ENCODE data around the gene HHATL. TPM values are rescaled to one million over a fixed set of nuclear protein-coding genes. Genes with fewer than 3 reads are reported as not detected.

HHATL gene
- total RNA-seq, 1 experiment from 2014 or later, result 0.92 TPM

DNA sequence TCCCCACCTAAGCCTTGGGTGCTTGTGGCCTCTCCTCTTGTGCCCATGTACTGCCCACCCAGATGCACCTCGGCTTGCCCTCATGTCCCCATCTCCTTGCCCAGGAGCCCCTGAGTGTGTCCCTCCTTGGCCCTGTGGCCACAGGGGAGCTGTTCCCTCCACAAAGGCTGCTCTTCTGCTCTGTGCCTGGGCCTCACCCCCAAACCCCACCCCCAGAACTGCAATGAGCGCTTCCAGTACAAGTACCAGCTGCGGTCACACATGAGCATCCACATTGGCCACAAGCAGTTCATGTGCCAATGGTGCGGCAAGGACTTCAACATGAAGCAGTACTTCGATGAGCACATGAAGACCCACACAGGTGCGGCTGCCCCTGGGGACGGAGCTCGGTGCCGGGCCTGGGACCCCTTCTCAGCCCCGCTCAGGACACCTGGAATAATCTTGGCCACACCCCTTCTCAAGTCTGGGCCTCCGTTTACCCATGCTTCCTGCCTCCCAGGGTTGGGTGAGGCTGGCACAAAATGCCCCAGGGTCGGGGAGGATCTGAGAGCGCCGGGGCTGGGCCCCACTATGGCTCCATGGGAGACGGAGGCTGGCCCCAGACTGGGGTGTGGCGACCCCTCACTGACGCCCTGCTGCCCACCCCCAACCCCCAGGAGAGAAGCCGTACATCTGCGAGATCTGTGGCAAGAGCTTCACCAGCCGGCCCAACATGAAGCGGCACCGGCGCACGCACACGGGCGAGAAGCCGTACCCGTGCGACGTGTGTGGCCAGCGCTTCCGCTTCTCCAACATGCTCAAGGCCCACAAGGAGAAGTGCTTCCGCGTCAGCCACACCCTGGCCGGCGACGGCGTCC, 38.8 kb downstream of the HHATL start:
- H3K4me3 Mint-ChIP-seq, result no peak overlapping the region
- peaks cover 12% of the 10 kb centered on the region for H3K4me1 Mint-ChIP-seq
- peaks cover under 1% of the 10 kb centered on the region for H3K27me3 Mint-ChIP-seq (ENCODE audit: low read depth)
- ChIA-PET CTCF (interaction anchor here (0.8 to 1.2 kb wide), 2 partner anchors 12 to 86 kb away, joined by 3 read pairs; no protein-coding TSS in a partner anchor), POLR2A (no interaction called here)
- H3K9me3 Mint-ChIP-seq, result peaks cover 4% of the 10 kb centered on the region
- no peaks in the 10 kb centered on the region; the same call in 1 of the 2 replicates for H3K36me3 Mint-ChIP-seq
- ATAC-seq (no peak), DNase-seq (ENCODE audit: low spot score) (no peak)
- H3K27ac Mint-ChIP-seq, result peak overlapping the region; percentile 45; the same call in 1 of the 2 replicates
- TF ChIP-seq GRHL2 (CRISPR knock-in tag; IDR thresholded peaks at IDR 0.05; ENCODE audit: insufficient replicate concordance, severe bottlenecking), result no peak
- no peak for TF ChIP-seq CREB1 (CRISPR knock-in tag; IDR thresholded peaks at IDR 0.05)
- no peak for TF ChIP-seq ZNF532 (CRISPR knock-in tag; IDR thresholded peaks at IDR 0.05; ENCODE audit: borderline replicate concordance)
- TF ChIP-seq, protein P1, sequence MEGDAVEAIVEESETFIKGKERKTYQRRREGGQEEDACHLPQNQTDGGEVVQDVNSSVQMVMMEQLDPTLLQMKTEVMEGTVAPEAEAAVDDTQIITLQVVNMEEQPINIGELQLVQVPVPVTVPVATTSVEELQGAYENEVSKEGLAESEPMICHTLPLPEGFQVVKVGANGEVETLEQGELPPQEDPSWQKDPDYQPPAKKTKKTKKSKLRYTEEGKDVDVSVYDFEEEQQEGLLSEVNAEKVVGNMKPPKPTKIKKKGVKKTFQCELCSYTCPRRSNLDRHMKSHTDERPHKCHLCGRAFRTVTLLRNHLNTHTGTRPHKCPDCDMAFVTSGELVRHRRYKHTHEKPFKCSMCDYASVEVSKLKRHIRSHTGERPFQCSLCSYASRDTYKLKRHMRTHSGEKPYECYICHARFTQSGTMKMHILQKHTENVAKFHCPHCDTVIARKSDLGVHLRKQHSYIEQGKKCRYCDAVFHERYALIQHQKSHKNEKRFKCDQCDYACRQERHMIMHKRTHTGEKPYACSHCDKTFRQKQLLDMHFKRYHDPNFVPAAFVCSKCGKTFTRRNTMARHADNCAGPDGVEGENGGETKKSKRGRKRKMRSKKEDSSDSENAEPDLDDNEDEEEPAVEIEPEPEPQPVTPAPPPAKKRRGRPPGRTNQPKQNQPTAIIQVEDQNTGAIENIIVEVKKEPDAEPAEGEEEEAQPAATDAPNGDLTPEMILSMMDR (IDR thresholded peaks at IDR 0.05), result no peak
- TF ChIP-seq, protein P2, sequence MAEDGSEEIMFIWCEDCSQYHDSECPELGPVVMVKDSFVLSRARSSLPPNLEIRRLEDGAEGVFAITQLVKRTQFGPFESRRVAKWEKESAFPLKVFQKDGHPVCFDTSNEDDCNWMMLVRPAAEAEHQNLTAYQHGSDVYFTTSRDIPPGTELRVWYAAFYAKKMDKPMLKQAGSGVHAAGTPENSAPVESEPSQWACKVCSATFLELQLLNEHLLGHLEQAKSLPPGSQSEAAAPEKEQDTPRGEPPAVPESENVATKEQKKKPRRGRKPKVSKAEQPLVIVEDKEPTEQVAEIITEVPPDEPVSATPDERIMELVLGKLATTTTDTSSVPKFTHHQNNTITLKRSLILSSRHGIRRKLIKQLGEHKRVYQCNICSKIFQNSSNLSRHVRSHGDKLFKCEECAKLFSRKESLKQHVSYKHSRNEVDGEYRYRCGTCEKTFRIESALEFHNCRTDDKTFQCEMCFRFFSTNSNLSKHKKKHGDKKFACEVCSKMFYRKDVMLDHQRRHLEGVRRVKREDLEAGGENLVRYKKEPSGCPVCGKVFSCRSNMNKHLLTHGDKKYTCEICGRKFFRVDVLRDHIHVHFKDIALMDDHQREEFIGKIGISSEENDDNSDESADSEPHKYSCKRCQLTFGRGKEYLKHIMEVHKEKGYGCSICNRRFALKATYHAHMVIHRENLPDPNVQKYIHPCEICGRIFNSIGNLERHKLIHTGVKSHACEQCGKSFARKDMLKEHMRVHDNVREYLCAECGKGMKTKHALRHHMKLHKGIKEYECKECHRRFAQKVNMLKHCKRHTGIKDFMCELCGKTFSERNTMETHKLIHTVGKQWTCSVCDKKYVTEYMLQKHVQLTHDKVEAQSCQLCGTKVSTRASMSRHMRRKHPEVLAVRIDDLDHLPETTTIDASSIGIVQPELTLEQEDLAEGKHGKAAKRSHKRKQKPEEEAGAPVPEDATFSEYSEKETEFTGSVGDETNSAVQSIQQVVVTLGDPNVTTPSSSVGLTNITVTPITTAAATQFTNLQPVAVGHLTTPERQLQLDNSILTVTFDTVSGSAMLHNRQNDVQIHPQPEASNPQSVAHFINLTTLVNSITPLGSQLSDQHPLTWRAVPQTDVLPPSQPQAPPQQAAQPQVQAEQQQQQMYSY (CRISPR knock-in tag; IDR thresholded peaks at IDR 0.05), result no peak
- TF ChIP-seq TCF7 (CRISPR knock-in tag; IDR thresholded peaks at IDR 0.05; ENCODE audit: low read depth), result no peak
- TF ChIP-seq RORB (CRISPR knock-in tag; IDR thresholded peaks at IDR 0.05), result no peak
- TF ChIP-seq, protein P3, sequence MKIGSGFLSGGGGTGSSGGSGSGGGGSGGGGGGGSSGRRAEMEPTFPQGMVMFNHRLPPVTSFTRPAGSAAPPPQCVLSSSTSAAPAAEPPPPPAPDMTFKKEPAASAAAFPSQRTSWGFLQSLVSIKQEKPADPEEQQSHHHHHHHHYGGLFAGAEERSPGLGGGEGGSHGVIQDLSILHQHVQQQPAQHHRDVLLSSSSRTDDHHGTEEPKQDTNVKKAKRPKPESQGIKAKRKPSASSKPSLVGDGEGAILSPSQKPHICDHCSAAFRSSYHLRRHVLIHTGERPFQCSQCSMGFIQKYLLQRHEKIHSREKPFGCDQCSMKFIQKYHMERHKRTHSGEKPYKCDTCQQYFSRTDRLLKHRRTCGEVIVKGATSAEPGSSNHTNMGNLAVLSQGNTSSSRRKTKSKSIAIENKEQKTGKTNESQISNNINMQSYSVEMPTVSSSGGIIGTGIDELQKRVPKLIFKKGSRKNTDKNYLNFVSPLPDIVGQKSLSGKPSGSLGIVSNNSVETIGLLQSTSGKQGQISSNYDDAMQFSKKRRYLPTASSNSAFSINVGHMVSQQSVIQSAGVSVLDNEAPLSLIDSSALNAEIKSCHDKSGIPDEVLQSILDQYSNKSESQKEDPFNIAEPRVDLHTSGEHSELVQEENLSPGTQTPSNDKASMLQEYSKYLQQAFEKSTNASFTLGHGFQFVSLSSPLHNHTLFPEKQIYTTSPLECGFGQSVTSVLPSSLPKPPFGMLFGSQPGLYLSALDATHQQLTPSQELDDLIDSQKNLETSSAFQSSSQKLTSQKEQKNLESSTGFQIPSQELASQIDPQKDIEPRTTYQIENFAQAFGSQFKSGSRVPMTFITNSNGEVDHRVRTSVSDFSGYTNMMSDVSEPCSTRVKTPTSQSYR (CRISPR knock-in tag; IDR thresholded peaks at IDR 0.05), result no peak
- no peak for TF ChIP-seq AFF4 (CRISPR knock-in tag; IDR thresholded peaks at IDR 0.05; ENCODE audit: borderline replicate concordance)
- no peak for TF ChIP-seq ATF1 (CRISPR knock-in tag; IDR thresholded peaks at IDR 0.05)
